Vagina (tissue), 2 donors: ENCODE data around the gene APOBEC3H. TPM values are rescaled to one million over a fixed set of nuclear protein-coding genes. Genes with fewer than 3 reads are reported as not detected.
A peak's percentile ranks its signal among the peaks of the same experiment; 100 is the strongest.

Source experiments
- DNase-seq, 2 donors: peaks; one replicate each; pipeline ENCODE4 v3.0.0-alpha.2; 2017; ENCODE audit errors: extremely low spot score in 2 of 2
- H3K27ac ChIP-seq: fragments of 200-600 bp; sonication (generic); one replicate; pipeline ENCODE4 v1.5.1; 2019
- H3K27me3 ChIP-seq: fragments of 200-600 bp; sonication (generic); one replicate; pipeline ENCODE4 v1.5.1; 2019
- H3K36me3 ChIP-seq, 2 donors: fragments of 200-600 bp; sonication (generic); one replicate each; pipeline ENCODE4 v1.5.1; 2017 to 2019
- H3K4me1 ChIP-seq: fragments of 200-600 bp; sonication (generic); one replicate; pipeline ENCODE4 v1.5.1; 2019
- H3K4me3 ChIP-seq, 2 donors: fragments of 200-600 bp; sonication (generic); 1 replicate in 1 of 2; 2 replicates in 1 of 2; pipeline ENCODE4 v1.5.1; 2016 to 2019
- H3K9me3 ChIP-seq: fragments of 200-600 bp; sonication (generic); one replicate; pipeline ENCODE4 v1.5.1; 2019
- POLR2A ChIP-seq, 2 donors: fragments of 450-650 bp; IDR thresholded peaks; one replicate each; pipeline ENCODE4 v1.6.1; 2017; ENCODE audit warnings: antibody characterized with exemption in 2 of 2, mild to moderate bottlenecking in 2 of 2, moderate library complexity in 2 of 2
- POLR2AphosphoS5 ChIP-seq, 2 donors: sonication (generic); formaldehyde crosslinking; IDR thresholded peaks; one replicate each; pipeline ENCODE4 v1.9.0; 2017; ENCODE audit warnings: antibody characterized with exemption in 2 of 2, mild to moderate bottlenecking in 2 of 2, low read depth in 1 of 2; ENCODE audit not compliant: insufficient read depth in 1 of 2
- intact Hi-C: fragments of 100-400 bp; cut with DNase I; formaldehyde crosslinking; loops from one replicate; pipeline ENCODE4 v1.15.1; 2023
- total RNA-seq: library from RNA; depleted of rRNA; stranded (reverse); fragments of >200 nt; gene quantifications from one replicate; pipeline ENCODE4 v1.2.3, GENCODE V29; 2016
- TF ChIP-seq, protein P1 (sequence below), 3 experiments: fragments of 450-650 bp in 2 of 3; fragments of 200-600 bp in 1 of 3; sonication (generic) in 1 of 3; IDR thresholded peaks; one replicate each; pipeline ENCODE4 v1.5.1; 2017 to 2019; ENCODE audit warnings: antibody characterized with exemption in 3 of 3, mild to moderate bottlenecking in 2 of 3, moderate library complexity in 2 of 3

The APOBEC3H gene
- total RNA-seq, 1 donor from 2014 or later, result not detected

DNA sequence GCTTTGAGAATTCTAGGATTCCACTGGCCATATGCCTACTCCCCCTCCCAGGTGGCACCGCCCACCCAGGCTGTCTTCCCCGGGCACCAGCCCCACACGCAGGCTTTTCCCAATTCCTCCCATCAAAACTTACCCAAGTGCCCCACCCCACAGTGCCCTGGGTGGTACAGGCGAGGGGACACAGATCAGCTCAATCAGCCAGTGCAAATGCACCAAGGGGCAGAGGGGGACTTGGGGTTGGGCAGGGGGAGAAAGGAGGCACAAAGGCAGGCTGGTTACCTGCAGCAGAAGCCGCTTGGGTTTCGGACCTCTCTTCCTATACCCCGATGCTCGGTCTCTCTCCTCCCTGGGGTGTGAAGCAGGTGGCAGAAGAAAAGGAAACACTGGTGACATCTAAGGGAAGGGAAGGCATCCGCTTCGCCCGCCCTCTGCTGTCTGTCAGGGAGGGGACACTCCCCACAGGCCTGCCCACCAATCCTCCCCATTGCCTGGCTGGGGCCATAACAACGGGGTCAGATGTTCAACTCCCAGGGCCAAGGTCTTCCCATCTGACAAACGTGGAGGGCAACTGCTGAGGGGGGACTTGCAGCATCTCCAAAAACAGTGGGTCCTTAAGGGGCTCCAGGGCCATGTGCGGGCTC lies 41.4 kb downstream of the APOBEC3H start:
- H3K36me3 ChIP-seq, result peaks cover 0 to 15% of the 10 kb centered on the region in 2 donors
- intact Hi-C loops, result no loop called here
- H3K4me1 ChIP-seq, result peaks cover 7% of the 10 kb centered on the region

DNA sequence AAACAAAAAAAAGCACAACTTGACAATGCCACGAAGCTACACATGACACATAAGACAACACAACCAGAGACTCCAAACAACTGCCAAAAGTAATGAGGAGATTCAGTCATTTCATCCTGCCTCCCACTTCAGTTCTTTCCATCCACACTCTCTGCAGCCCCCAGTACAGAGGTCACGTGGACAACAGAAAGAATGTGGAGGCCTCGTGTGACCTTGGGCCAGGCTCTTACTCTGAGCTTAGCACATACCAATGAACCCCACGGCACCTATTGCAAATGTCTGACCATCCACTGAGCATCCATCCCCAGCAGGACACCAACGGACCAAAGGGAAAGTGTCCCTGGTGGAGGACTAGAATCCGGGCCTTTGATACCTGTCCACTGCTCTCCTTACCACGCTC lies 42.9 kb downstream of the APOBEC3H start:
- Histone ChIP-seq H3K9me3 (no peaks in the 10 kb centered on the region), H3K27ac (no peak overlapping the region), H3K4me1 (peaks cover 16% of the 10 kb centered on the region), H3K27me3 (no peaks in the 10 kb centered on the region), H3K36me3 (peaks cover 0 to 6% of the 10 kb centered on the region in 2 donors), H3K4me3 (no peak overlapping the region)
- intact Hi-C loops, result no loop called here
- no peak for DNase-seq
- no peak for TF ChIP-seq POLR2AphosphoS5 (IDR thresholded peaks at IDR 0.05; ENCODE audit: insufficient read depth in 1 of 2, low read depth in 1 of 2)
- TF ChIP-seq, protein P1, sequence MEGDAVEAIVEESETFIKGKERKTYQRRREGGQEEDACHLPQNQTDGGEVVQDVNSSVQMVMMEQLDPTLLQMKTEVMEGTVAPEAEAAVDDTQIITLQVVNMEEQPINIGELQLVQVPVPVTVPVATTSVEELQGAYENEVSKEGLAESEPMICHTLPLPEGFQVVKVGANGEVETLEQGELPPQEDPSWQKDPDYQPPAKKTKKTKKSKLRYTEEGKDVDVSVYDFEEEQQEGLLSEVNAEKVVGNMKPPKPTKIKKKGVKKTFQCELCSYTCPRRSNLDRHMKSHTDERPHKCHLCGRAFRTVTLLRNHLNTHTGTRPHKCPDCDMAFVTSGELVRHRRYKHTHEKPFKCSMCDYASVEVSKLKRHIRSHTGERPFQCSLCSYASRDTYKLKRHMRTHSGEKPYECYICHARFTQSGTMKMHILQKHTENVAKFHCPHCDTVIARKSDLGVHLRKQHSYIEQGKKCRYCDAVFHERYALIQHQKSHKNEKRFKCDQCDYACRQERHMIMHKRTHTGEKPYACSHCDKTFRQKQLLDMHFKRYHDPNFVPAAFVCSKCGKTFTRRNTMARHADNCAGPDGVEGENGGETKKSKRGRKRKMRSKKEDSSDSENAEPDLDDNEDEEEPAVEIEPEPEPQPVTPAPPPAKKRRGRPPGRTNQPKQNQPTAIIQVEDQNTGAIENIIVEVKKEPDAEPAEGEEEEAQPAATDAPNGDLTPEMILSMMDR (IDR thresholded peaks at IDR 0.05), result no peak
- no peak for TF ChIP-seq POLR2A (IDR thresholded peaks at IDR 0.05)

More for the DNA sequence above, 41.4 kb downstream of the APOBEC3H start:
- H3K27ac ChIP-seq, result no peak overlapping the region
- no peaks in the 10 kb centered on the region for H3K27me3 ChIP-seq
- H3K9me3 ChIP-seq, result no peaks in the 10 kb centered on the region
- TF ChIP-seq POLR2A (IDR thresholded peaks at IDR 0.05), result no peak
- TF ChIP-seq, protein P1 (IDR thresholded peaks at IDR 0.05), result no peak
- TF ChIP-seq POLR2AphosphoS5 (IDR thresholded peaks at IDR 0.05; ENCODE audit: insufficient read depth in 1 of 2, low read depth in 1 of 2), result no peak
- no peak for DNase-seq
- H3K4me3 ChIP-seq, result no peak overlapping the region

DNA sequence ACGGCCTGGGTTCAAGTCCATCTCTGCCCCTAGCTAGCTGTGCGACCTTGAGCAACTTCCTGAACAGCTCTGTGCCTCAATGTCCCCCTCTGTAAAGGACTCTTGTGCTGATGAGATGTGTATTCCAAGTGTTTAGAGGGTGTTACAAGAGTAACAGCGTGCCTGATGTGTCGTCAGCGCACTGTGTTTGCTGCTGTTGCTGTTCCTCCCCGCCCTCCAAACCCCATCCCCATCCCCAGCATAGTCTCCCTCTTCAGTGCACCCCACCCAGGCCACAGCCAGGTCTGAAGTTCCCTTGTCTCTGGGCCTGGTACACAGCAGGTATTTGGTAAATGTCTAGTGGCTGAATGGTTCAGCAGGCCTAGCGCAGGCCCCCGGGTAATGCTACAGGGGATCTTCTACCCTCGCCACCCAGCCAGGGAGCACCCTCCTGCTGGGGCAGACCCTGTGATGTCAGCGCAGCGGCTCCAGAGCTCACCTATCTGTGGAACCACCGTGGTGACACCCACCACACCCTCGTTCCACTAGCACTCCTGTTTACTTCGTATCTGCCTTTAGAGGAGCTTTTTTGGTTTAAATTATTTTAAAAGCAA lies 45.1 kb downstream of the APOBEC3H start:
- H3K27ac ChIP-seq, result no peak overlapping the region
- TF ChIP-seq POLR2AphosphoS5 (IDR thresholded peaks at IDR 0.05; ENCODE audit: insufficient read depth in 1 of 2, low read depth in 1 of 2) (no peak), POLR2A (IDR thresholded peaks at IDR 0.05) (no peak)
- TF ChIP-seq, protein P1 (IDR thresholded peaks at IDR 0.05), result no peak
- DNase-seq, result no peak
- no peaks in the 10 kb centered on the region for H3K9me3 ChIP-seq
- H3K27me3 ChIP-seq, result no peaks in the 10 kb centered on the region
- peaks cover 0 to 1% of the 10 kb centered on the region in 2 donors for H3K36me3 ChIP-seq
- no peak overlapping the region for H3K4me3 ChIP-seq
- intact Hi-C loops, result no loop called here
- peaks cover 29% of the 10 kb centered on the region for H3K4me1 ChIP-seq

- H3K4me3 ChIP-seq, result peak overlapping the region; percentile 70 to 73
- TF ChIP-seq POLR2AphosphoS5 (IDR thresholded peaks at IDR 0.05; ENCODE audit: insufficient read depth in 1 of 2, low read depth in 1 of 2), result peak in 1 of 2 donors; percentile 34
- TF ChIP-seq, protein P1 (IDR thresholded peaks at IDR 0.05), result no peak
- H3K4me1 ChIP-seq, result peaks cover 49% of the 10 kb centered on the region
- no peaks in the 10 kb centered on the region for H3K27me3 ChIP-seq
- no peaks in the 10 kb centered on the region for H3K36me3 ChIP-seq
- H3K27ac ChIP-seq, result peak overlapping the region; percentile 99
- intact Hi-C loops, result no loop called here
- peak; percentile 87 to 93 for DNase-seq
- H3K9me3 ChIP-seq, result no peaks in the 10 kb centered on the region
These were observed 47.2 kb downstream of the APOBEC3H start for GRCh38 chr22:39144101-39144767.
